SH-SY5Y (cell line): ENCODE data around the gene QRICH1.

Source experiments
- GATA2 ChIP-seq: IDR thresholded peaks from 2 replicates; pipeline ENCODE4 v1.6.1; 2011; ENCODE audit warnings: mild to moderate bottlenecking, low read depth, low read length
- GATA3 ChIP-seq: IDR thresholded peaks from 2 replicates; pipeline ENCODE4 v1.6.1; 2011; ENCODE audit warnings: low read depth, mild to moderate bottlenecking, low read length, moderate library complexity

QRICH1 gene

DNA sequence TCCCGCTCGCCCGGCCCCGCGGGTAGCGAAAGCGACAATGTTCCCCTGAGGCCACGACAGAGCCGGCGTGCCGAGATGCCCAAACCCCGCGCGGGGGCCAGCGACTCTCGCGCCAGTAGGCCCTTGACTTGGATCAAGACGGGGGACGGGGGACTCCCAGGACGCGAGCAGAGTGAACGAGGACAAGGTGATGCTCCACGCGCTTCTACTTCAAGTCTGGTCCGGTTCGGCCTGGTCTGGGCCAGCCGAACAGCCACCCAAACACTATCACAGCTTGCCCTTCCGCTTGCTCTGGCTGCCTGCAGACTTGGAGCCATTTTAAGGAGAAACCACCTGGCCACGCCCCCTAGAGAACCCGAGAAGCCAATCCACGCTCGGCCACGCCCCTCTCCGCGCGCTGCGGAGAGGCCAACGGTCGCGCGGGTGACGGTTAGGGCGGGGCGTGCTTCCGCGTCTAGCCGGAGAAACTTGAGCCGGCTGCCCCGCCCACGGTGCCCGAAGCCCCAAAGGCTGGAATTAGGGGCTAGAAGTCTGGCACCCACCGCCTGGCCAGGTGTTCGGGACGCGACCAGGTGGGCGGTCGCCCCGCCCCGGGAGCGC lies 72.6 kb downstream of the QRICH1 start:
- no peak for TF ChIP-seq GATA2
- no peak for TF ChIP-seq GATA3

- no peak for TF ChIP-seq GATA2
- no peak for TF ChIP-seq GATA3
These were observed 73.3 kb downstream of the QRICH1 start for GRCh38 chr3:49020330-49021212.

- TF ChIP-seq GATA2 (no peak), GATA3 (no peak)
These were observed 73.9 kb downstream of the QRICH1 start for GRCh38 chr3:49019941-49020329.

DNA sequence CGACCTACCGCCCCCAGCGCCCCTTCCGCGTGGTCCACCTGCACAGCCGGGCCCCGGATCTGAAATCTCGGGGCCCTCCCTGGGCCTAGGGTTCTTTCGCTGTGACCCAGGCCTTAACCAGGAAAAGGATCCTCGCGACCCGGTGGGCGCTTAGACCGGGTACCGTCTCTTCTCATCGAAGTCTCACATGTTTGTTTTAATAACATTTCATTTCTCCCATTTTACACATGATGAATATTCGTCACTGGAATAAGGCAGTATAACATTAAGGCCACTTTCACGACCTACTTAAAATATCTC lies 75.2 kb downstream of the QRICH1 start:
- TF ChIP-seq GATA2 (no peak), GATA3 (no peak)

DNA sequence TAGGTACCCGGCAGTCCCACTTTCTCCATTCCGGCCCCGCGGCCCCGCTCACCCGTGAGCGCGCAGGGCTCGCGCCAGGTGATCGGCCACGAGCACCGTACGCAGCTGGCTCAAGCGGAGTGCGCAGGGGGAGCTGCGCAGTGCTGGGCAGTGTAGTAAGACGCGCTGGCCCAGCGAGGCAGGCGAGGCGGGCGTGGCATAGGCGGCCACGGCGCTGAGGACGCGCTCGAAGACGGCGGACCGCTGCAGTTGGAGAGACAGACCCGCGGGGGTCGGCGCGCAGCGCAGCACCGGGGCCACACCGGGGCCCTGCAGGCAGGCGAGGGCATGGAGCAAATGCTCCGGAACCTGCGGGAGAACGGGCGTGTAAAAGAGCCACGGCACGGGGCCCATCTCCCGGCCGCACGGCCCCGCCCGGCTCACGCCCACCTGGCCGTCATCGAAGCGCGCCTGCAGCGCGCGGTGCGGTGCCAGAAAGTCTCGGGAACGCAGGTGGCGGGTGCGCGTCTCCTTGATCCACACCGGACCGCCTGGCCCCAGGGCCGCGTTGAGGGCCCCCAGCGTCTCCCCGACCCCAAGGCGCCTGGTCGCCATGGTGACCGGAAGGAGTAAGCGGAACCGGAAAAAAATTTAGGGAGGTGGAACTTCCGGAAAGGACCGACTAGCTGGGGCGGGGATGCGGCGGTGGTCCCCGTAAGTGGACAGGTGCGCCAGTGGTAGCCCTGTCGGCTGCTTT lies 75.7 kb downstream of the QRICH1 start, which contains the start of gene DALRD3:
Gene DALRD3, minus strand, starts transcription at position 610 of the 736 bp plus-strand sequence. Its CDS starts 16 bp downstream, at position 594.
- TF ChIP-seq GATA3 (no peak), GATA2 (no peak)

DNA sequence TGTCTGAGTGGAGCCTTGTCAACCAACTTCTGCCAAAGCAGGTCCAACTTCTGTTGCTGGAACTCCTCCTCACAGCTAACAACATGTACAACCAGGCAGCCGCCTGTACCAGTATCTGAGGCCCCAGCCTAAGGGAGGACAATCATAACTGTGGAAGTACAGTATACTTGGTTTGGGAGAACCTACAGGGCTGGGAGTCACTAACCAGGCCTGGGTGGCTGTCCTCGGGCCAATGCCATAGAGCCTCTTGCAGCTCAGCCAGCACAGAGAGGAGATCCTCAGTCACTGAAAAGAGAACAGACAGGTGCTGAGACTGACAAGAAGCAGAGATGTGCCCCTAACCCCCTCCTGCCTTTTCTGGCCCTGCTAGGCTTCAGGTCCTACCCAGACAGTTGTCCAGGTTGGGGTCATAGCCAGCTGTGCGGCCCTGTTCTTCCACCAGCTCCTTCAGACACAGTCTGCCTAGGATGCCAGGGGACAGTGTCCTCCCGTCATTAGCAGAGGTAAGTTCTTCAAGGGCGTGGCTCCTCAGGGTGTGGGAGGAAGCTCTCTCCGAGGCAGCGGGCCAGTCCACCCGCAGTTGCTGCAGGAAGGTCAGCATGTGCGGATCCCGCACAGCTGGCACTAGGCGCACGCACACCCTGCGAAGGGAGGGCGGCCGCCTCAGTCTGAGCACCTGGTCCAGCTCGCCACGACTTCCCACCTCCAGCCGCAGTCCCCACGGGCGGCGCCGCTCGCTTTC lies 76.5 kb downstream of the QRICH1 start:
- TF ChIP-seq GATA3 = no peak
- TF ChIP-seq GATA2 = no peak

- TF ChIP-seq GATA3 = no peak
- TF ChIP-seq GATA2 = no peak
These were observed 77.2 kb downstream of the QRICH1 start for GRCh38 chr3:49016414-49017228.

DNA sequence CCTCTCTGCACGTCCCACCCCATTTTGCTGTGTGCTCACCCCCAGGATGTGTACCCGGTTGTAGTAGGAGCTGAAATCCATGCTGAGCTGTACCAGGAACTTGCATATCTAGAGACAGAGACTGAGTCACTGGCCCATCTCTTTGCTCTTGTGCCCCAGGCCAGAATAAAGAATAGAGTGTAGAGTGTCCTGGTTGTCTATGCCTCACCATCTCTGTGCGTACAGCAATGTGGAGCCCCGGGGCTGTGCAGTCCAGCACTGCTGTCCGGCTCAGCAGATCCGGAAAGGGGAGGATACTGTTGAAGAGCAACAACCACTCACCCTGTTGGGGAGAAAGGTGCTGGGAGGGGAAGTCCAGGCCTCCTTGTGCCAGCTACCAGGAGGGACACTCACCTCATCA lies 78.1 kb downstream of the QRICH1 start:
- TF ChIP-seq GATA2 (no peak), GATA3 (no peak)

DNA sequence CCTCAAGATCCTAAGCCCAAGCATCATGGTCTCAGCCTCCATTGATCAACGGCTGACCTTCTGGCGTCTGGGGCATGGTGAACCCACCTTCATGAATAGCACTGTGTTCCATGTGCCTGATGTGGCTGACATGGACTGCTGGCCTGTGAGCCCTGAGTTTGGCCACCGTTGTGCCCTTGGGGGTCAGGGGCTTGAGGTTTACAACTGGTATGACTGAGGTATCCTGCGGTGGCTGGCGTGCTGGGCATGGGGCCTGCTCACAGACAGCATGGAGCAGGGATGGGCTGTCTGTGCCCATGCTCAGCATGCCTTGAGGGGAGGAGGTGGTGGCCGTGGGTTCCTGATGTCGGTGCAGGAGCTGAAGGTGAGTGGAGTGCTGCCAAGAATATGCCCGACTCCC lies 78.8 kb downstream of the QRICH1 start:
- TF ChIP-seq GATA2 (no peak), GATA3 (no peak)

DNA sequence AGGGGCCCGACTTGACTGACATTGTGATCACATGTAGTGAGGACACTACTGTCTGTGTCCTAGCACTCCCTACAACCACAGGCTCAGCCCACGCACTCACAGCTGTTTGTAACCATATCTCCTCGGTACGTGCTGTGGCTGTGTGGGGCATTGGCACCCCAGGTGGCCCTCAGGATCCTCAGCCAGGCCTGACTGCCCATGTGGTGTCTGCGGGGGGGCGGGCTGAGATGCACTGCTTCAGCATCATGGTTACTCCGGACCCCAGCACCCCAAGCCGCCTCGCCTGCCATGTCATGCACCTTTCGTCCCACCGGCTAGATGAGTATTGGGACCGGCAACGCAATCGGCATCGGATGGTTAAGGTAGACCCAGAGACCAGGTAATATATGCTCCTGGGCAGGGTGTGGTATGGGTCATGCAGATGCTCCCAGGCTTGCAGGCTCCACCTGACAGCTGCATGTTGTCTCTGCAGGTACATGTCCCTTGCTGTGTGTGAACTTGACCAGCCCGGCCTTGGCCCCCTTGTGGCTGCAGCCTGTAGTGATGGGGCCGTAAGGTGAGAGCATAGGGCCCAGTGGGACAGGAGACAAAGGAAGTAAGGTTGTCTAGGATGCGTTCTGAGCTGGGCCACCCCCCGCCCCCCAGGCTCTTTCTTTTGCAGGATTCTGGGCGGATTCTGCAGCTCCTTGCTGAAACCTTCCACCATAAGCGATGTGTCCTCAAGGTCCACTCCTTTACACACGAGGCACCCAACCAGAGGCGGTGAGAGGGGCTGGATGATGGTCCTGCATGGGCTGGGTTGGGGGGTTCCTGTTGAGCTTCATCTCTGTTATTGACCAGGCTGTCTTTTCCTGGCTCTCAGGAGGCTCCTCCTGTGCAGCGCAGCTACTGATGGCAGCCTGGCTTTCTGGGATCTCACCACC lies 79.9 kb downstream of the QRICH1 start:
- TF ChIP-seq GATA2 = no peak
- TF ChIP-seq GATA3 = no peak

DNA sequence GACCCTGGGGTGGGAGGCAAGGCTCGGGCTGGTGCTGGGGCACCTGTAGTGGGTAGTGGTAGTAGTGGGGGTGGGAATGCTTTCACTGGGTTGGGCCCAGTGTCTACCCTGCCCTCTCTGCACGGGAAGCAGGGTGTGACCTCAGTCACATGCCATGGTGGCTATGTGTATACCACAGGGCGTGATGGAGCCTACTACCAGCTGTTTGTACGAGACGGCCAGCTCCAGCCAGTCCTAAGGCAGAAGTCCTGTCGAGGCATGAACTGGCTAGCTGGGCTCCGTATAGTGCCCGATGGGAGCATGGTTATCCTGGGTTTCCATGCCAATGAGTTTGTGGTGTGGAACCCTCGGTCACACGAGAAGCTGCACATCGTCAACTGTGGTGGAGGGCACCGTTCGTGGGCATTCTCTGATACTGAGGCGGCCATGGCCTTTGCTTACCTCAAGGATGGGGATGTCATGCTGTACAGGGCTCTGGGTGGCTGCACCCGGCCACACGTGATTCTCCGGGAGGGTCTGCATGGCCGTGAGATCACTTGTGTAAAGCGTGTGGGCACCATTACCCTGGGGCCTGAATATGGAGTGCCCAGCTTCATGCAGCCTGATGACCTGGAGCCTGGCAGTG lies 80.6 kb downstream of the QRICH1 start:
- TF ChIP-seq GATA2 = no peak
- no peak for TF ChIP-seq GATA3
